Ishikawa (cell line): ENCODE results near the gene LNPEP.

Source experiments
- CEBPB ChIP-seq: IDR thresholded peaks from 2 replicates; pipeline ENCODE4 v1.6.1; 2012
- CREB1 ChIP-seq: IDR thresholded peaks from 2 replicates; pipeline ENCODE4 v1.6.1; 2012; ENCODE audit warnings: low read depth
- EGR1 ChIP-seq: IDR thresholded peaks from 2 replicates; pipeline ENCODE4 v1.6.1; 2012
- RAD21 ChIP-seq: IDR thresholded peaks from 2 replicates; pipeline ENCODE4 v1.6.1; 2012; ENCODE audit warnings: low read depth
- TCF12 ChIP-seq: IDR thresholded peaks from 2 replicates; pipeline ENCODE4 v1.6.1; 2012; ENCODE audit warnings: low read depth
- TEAD4 ChIP-seq: IDR thresholded peaks from 2 replicates; pipeline ENCODE4 v1.6.1; 2012
- YY1 ChIP-seq: IDR thresholded peaks from 2 replicates; pipeline ENCODE4 v1.6.1; 2012; ENCODE audit warnings: low read depth
- ZBTB7A ChIP-seq: IDR thresholded peaks from 2 replicates; pipeline ENCODE4 v1.6.1; 2012; ENCODE audit warnings: low read depth

LNPEP gene

DNA sequence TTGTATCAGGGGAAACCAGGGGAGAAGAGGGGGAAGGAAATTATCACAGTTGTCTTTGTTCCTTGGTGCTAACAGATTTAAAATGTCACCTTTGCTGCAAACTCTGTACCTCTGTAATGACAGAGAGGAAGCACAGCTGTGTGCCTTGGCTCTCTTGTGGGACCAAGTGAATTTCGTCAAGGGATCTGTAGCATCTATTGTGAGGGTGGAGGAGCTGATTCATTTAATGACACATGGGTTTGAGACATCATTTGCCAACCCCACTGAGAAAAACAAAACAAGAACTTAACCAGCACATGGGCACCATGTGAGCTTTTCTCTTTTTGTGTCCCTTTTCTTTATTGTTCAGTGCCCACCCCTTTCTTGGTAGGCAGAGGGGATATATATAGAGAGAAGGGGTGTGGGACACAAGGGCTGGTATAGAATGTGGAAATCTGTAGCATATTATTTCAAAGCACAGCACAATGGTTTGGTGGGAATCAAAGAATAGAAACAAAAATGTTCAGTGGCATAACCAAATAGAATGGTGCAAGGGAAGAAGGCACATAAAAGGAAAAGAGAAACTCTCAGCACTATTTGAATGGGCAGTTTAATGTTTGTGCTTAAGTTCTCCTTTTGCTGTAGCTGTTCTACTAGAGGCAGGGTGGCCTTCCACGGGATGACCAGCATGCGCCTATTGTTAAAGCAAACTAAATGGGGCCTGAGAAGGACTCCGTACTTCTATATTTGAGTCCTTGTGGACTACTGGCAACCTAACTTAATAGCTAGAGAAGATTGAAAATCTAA is 143.3 kb downstream of the LNPEP start:
- TF ChIP-seq CREB1, result no peak
- no peak for TF ChIP-seq TCF12
- no peak for TF ChIP-seq RAD21
- no peak for TF ChIP-seq EGR1
- no peak for TF ChIP-seq CEBPB
- TF ChIP-seq YY1, result no peak
- no peak for TF ChIP-seq ZBTB7A

DNA sequence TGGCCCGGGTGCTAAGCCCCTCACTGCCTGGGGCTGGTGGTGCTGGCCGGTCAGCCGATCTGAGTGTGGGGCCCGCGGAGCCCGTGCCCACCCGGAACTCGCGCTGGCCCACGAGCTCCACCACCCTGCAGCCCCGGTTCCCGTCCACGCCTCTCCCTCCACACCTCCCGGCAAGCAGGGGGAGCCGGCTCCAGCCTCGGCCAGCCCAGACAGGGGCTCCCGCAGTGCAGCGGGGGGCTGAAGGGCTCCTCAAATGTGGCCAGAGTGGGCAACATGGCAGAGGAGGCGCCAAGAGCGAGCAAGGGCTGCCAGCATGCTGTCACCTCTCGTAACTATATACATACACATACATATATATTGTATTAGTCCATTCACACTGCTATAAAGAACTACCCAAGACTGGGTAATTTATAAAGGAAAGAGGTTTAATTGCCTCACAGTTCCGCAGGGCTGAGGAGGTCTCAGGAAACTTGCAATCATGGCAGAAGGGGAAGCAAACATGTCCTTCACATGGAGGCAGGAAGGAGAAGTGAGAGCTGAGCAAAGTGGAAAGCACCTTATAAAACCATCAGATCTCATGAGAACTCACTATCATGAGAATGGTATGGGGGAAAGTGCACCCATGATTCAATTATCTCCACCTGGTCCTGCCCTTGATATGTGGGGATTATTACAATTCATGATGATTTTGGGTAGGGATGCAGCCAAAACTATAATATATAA is 149.7 kb downstream of the LNPEP start:
- no peak for TF ChIP-seq ZBTB7A
- TF ChIP-seq CREB1, result no peak
- TF ChIP-seq TEAD4, result no peak
